Esophagus muscularis mucosa (tissue), 4 donors: ENCODE data around the gene DSP. TPM values are rescaled to one million over a fixed set of nuclear protein-coding genes. Genes with fewer than 3 reads are reported as not detected.

Experiments
- DNase-seq: peaks from one replicate; pipeline ENCODE4 v3.0.0-alpha.2; 2017; ENCODE audit errors: extremely low spot score
- H3K27ac ChIP-seq, 4 donors: fragments of 200-600 bp; sonication (generic); replicated peaks in 1 of 4; 1 replicate in 3 of 4; 2 replicates in 1 of 4; pipeline ENCODE4 v1.5.1; 2016 to 2019; ENCODE audit warnings: mild to moderate bottlenecking in 1 of 4
- H3K27me3 ChIP-seq, 4 donors: fragments of 200-600 bp; sonication (generic); one replicate each; pipeline versions ENCODE4 v1.5.1 to v1.6.0; 2016 to 2019
- H3K36me3 ChIP-seq, 4 donors: fragments of 200-600 bp; sonication (generic); one replicate each; pipeline ENCODE4 v1.5.1; 2016 to 2019
- H3K4me1 ChIP-seq, 4 donors: fragments of 200-600 bp; sonication (generic); one replicate each; pipeline ENCODE4 v1.5.1; 2016 to 2019
- H3K4me3 ChIP-seq, 4 donors: fragments of 200-600 bp; sonication (generic); 1 replicate in 2 of 4; 2 replicates in 2 of 4; pipeline ENCODE4 v1.5.1; 2016 to 2019; ENCODE audit warnings: mild to moderate bottlenecking in 4 of 4, moderate library complexity in 1 of 4
- H3K9me3 ChIP-seq, 4 donors: fragments of 200-600 bp; sonication (generic); 1 replicate in 3 of 4; 2 replicates in 1 of 4; pipeline ENCODE4 v1.5.1; 2016 to 2019
- CTCF ChIP-seq, 3 experiments: fragments of 200-600 bp in 2 of 3; fragments of 450-650 bp in 1 of 3; sonication (generic) in 2 of 3; IDR thresholded peaks; one replicate each; pipeline ENCODE4 v1.5.1; 2017 to 2019; ENCODE audit warnings: antibody characterized with exemption in 3 of 3, mild to moderate bottlenecking in 2 of 3, moderate library complexity in 1 of 3
- EP300 ChIP-seq: sonication (generic); formaldehyde crosslinking; IDR thresholded peaks from one replicate; pipeline ENCODE4 v1.6.1; 2017; ENCODE audit warnings: antibody characterized with exemption
- POLR2A ChIP-seq: fragments of 450-650 bp; IDR thresholded peaks from one replicate; pipeline ENCODE4 v1.6.1; 2017; ENCODE audit warnings: antibody characterized with exemption, moderate library complexity, mild to moderate bottlenecking, low read depth
- POLR2AphosphoS5 ChIP-seq, 2 donors: sonication (generic); formaldehyde crosslinking; IDR thresholded peaks; one replicate each; pipeline ENCODE4 v1.6.1; 2017; ENCODE audit warnings: antibody characterized with exemption in 2 of 2
- WGBS: methylation state at CpG from one replicate; pipeline ENCODE4 v1.1.5; 2018; 5-methylcytosine and 5-hydroxymethylcytosine counted together
- intact Hi-C: fragments of 100-400 bp; cut with DNase I; formaldehyde crosslinking; loops from one replicate; pipeline ENCODE4 v1.15.1; 2023
- total RNA-seq, 4 donors: library from RNA; depleted of rRNA; stranded (reverse); fragments of >200 nt; gene quantifications; one replicate each; pipeline versions ENCODE4 v1.1.0 to v1.2.1, GENCODE V29; 2016

DSP gene, protein sequence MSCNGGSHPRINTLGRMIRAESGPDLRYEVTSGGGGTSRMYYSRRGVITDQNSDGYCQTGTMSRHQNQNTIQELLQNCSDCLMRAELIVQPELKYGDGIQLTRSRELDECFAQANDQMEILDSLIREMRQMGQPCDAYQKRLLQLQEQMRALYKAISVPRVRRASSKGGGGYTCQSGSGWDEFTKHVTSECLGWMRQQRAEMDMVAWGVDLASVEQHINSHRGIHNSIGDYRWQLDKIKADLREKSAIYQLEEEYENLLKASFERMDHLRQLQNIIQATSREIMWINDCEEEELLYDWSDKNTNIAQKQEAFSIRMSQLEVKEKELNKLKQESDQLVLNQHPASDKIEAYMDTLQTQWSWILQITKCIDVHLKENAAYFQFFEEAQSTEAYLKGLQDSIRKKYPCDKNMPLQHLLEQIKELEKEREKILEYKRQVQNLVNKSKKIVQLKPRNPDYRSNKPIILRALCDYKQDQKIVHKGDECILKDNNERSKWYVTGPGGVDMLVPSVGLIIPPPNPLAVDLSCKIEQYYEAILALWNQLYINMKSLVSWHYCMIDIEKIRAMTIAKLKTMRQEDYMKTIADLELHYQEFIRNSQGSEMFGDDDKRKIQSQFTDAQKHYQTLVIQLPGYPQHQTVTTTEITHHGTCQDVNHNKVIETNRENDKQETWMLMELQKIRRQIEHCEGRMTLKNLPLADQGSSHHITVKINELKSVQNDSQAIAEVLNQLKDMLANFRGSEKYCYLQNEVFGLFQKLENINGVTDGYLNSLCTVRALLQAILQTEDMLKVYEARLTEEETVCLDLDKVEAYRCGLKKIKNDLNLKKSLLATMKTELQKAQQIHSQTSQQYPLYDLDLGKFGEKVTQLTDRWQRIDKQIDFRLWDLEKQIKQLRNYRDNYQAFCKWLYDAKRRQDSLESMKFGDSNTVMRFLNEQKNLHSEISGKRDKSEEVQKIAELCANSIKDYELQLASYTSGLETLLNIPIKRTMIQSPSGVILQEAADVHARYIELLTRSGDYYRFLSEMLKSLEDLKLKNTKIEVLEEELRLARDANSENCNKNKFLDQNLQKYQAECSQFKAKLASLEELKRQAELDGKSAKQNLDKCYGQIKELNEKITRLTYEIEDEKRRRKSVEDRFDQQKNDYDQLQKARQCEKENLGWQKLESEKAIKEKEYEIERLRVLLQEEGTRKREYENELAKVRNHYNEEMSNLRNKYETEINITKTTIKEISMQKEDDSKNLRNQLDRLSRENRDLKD (N-terminal part only)
- 1 to 10 TPM; 2.1 to 9.4 (median 5.9) TPM for total RNA-seq

- Histone ChIP-seq H3K27ac (peak within 1 kb of the TSS in 3 of 4 donors; percentile 46 to 65 (median 56)), H3K9me3 (no peaks in the 10 kb centered on the region), H3K27me3 (peaks cover 7 to 82% (median 36%) of the 10 kb centered on the region in 4 donors), H3K4me3 (peak within 1 kb of the TSS; percentile 54 to 62 (median 56)), H3K4me1 (peaks cover 5 to 29% (median 27%) of the 10 kb centered on the region in 4 donors), H3K36me3 (no peaks in the 10 kb centered on the region)
- intact Hi-C loops, result no loop called here
- peak; percentile 75 for DNase-seq
- TF ChIP-seq POLR2A (no peak), CTCF (IDR thresholded peaks at IDR 0.05) (no peak), EP300 (no peak), POLR2AphosphoS5 (IDR thresholded peaks at IDR 0.05) (no peak)
- 3% methylated on average over 3 of the region's 105 CpGs for WGBS
These were observed at the start of gene DSP for GRCh38 chr6:7541175-7542064. Gene DSP (plus strand): TSS chr6:7541671. CDS start chr6:7541916, 245 bp downstream.

- TF ChIP-seq CTCF (IDR thresholded peaks at IDR 0.05) (no peak), POLR2AphosphoS5 (IDR thresholded peaks at IDR 0.05) (no peak), POLR2A (no peak), EP300 (no peak)
- no peak for DNase-seq
- H3K27ac ChIP-seq, result no peak overlapping the region
- intact Hi-C loops, result no loop called here
- H3K27me3 ChIP-seq, result peaks cover 0 to 21% (median 0%) of the 10 kb centered on the region in 4 donors
- WGBS, result 88% methylated on average over 2 of the region's 2 CpGs
- H3K36me3 ChIP-seq, result no peaks in the 10 kb centered on the region
- H3K4me3 ChIP-seq, result no peak overlapping the region
- no peaks in the 10 kb centered on the region for H3K4me1 ChIP-seq
- H3K9me3 ChIP-seq, result peaks cover 0 to 9% (median 2%) of the 10 kb centered on the region in 4 donors
These were observed 47.6 kb upstream of the DSP start for GRCh38 chr6:7493866-7494265.

DNA sequence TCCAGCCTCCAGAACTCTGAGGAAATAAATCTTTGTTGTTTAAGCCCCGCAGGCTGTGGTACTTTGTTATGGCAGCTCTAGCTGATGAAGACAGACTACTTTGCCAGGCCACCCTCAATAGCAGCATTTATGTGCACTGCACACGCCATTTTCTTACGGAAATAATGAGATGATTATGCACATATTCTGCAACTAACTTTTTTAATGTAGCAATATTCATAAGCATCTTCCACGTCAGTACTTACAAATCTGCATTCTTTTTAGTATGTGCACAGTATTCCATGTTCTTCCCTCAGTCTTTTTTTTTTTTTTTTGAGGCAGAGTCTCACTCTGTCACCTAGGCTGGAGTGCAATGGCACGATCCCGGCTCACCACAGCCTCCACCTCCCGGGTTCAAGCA is 46.8 kb upstream of the DSP start:
- 89% methylated on average over 7 of the region's 7 CpGs for WGBS
- intact Hi-C loops, result no loop called here

GRCh38 chr6:7496266-7496875 is 45.1 kb upstream of the DSP start:
- Histone ChIP-seq H3K9me3 (peaks cover 0 to 9% (median 2%) of the 10 kb centered on the region in 4 donors), H3K36me3 (no peaks in the 10 kb centered on the region), H3K4me1 (no peaks in the 10 kb centered on the region), H3K27me3 (peaks cover 0 to 20% (median 0%) of the 10 kb centered on the region in 4 donors), H3K4me3 (no peak overlapping the region), H3K27ac (no peak overlapping the region)
- DNase-seq, result no peak
- TF ChIP-seq POLR2AphosphoS5 (IDR thresholded peaks at IDR 0.05), result no peak
- TF ChIP-seq EP300, result no peak
- TF ChIP-seq POLR2A, result no peak
- TF ChIP-seq CTCF (IDR thresholded peaks at IDR 0.05), result no peak
- intact Hi-C loops, result no loop called here
- WGBS, result 56% methylated on average over 12 of the region's 12 CpGs

More for the DNA sequence above, 46.8 kb upstream of the DSP start:
- no peak for TF ChIP-seq EP300
- DNase-seq, result no peak
- Histone ChIP-seq H3K4me1 (no peaks in the 10 kb centered on the region), H3K36me3 (no peaks in the 10 kb centered on the region), H3K4me3 (no peak overlapping the region), H3K27me3 (peaks cover 0 to 21% (median 0%) of the 10 kb centered on the region in 4 donors), H3K9me3 (peaks cover 0 to 9% (median 2%) of the 10 kb centered on the region in 4 donors), H3K27ac (no peak overlapping the region)
